ENCODE data around the gene NPRL2.
A peak's percentile ranks its signal among the peaks of the same experiment; 100 is the strongest.

NPRL2 gene

GRCh38 chr3:50390508-50391224 lies 40.1 kb upstream of the NPRL2 start:
- H3K4me3 ChIP-seq (ENCODE audit: low read depth, low read length): no peak overlapping the region
- DNase-seq (ENCODE audit: low read depth): no peak
- TF ChIP-seq POLR2A (IDR thresholded peaks at IDR 0.05; ENCODE audit: extremely low read depth, insufficient read length) (no peak), MAX (IDR thresholded peaks at IDR 0.05; ENCODE audit: low read depth, low read length) (no peak), MYC (IDR thresholded peaks at IDR 0.05; ENCODE audit: low read depth, low read length) (no peak), CTCF (IDR thresholded peaks at IDR 0.05; ENCODE audit: low read depth, low read length) (no peak)

- no peak for DNase-seq (ENCODE audit: low read depth)
- no peak for TF ChIP-seq POLR2A (IDR thresholded peaks at IDR 0.05; ENCODE audit: extremely low read depth, insufficient read length)
- TF ChIP-seq CTCF (IDR thresholded peaks at IDR 0.05; ENCODE audit: low read depth, low read length): no peak
- TF ChIP-seq MAX (IDR thresholded peaks at IDR 0.05; ENCODE audit: low read depth, low read length): no peak
- no peak for TF ChIP-seq MYC (IDR thresholded peaks at IDR 0.05; ENCODE audit: low read depth, low read length)
- no peak overlapping the region for H3K4me3 ChIP-seq (ENCODE audit: low read depth, low read length)
Measured at GRCh38 chr3:50389414-50389767, 38.8 kb upstream of the NPRL2 start.

- TF ChIP-seq MYC (IDR thresholded peaks at IDR 0.05; ENCODE audit: low read depth, low read length): no peak
- TF ChIP-seq CTCF (IDR thresholded peaks at IDR 0.05; ENCODE audit: low read depth, low read length): no peak
- no peak for TF ChIP-seq MAX (IDR thresholded peaks at IDR 0.05; ENCODE audit: low read depth, low read length)
- no peak for TF ChIP-seq POLR2A (IDR thresholded peaks at IDR 0.05; ENCODE audit: extremely low read depth, insufficient read length)
- H3K4me3 ChIP-seq (ENCODE audit: low read depth, low read length): no peak overlapping the region
- no peak for DNase-seq (ENCODE audit: low read depth)
Measured at GRCh38 chr3:50388720-50389413, 38.3 kb upstream of the NPRL2 start.

- DNase-seq (ENCODE audit: low read depth): peak; percentile 25
- no peak overlapping the region for H3K4me3 ChIP-seq (ENCODE audit: low read depth, low read length)
- TF ChIP-seq MAX (IDR thresholded peaks at IDR 0.05; ENCODE audit: low read depth, low read length): no peak
- no peak for TF ChIP-seq MYC (IDR thresholded peaks at IDR 0.05; ENCODE audit: low read depth, low read length)
- TF ChIP-seq POLR2A (IDR thresholded peaks at IDR 0.05; ENCODE audit: extremely low read depth, insufficient read length): no peak
- TF ChIP-seq CTCF (IDR thresholded peaks at IDR 0.05; ENCODE audit: low read depth, low read length): peak; percentile 33
Measured at GRCh38 chr3:50388016-50388719, 37.6 kb upstream of the NPRL2 start.

GRCh38 chr3:50385754-50386153 lies 35.2 kb upstream of the NPRL2 start:
- H3K4me3 ChIP-seq (ENCODE audit: low read depth, low read length): no peak overlapping the region
- TF ChIP-seq POLR2A (IDR thresholded peaks at IDR 0.05; ENCODE audit: extremely low read depth, insufficient read length) (no peak), CTCF (IDR thresholded peaks at IDR 0.05; ENCODE audit: low read depth, low read length) (no peak), MYC (IDR thresholded peaks at IDR 0.05; ENCODE audit: low read depth, low read length) (no peak), MAX (IDR thresholded peaks at IDR 0.05; ENCODE audit: low read depth, low read length) (no peak)
- no peak for DNase-seq (ENCODE audit: low read depth)
